ENCODE results near the gene SH2B2.
"Not testable (repeated sequence)": the region's sequence is repeated elsewhere in the genome, so short reads cannot be mapped to it uniquely, and the experiment has no call there.

GRCh38 chr7:102337420-102337819 is 50.8 kb downstream of the SH2B2 start:
- TF ChIP-seq CREB5 (CRISPR knock-in tag; IDR thresholded peaks at IDR 0.05; ENCODE audit: low read depth); ZNF70 (CRISPR knock-in tag; IDR thresholded peaks at IDR 0.05); TOX (CRISPR knock-in tag; IDR thresholded peaks at IDR 0.05; ENCODE audit: borderline replicate concordance); SNAI2 (CRISPR knock-in tag; IDR thresholded peaks at IDR 0.05): not testable (repeated sequence)
